Cardiac fibroblast (primary cell): ENCODE results near the gene LAMP5.

Source experiments
- DNase-seq, 2 donors: peaks; one replicate each; pipeline versions ENCODE4 v3.0.0 to v3.0.0-alpha.2; 2010; ENCODE audit warnings: low read depth in 2 of 2
- H3K4me3 ChIP-seq, 2 donors: replicated peaks in 1 of 2; 1 replicate in 1 of 2; 2 replicates in 1 of 2; pipeline ENCODE4 v1.5.1; 2011; ENCODE audit warnings: low read depth in 2 of 2, low read length in 2 of 2, mild to moderate bottlenecking in 2 of 2, moderate library complexity in 1 of 2
- CTCF ChIP-seq: IDR thresholded peaks from one replicate; pipeline ENCODE4 v1.5.1; 2011; ENCODE audit warnings: low read depth, mild to moderate bottlenecking, low read length, inconsistent platforms

The LAMP5 gene

GRCh38 chr20:9570612-9571011 is 56.2 kb downstream of the LAMP5 start:
- no peak for DNase-seq
- no peak overlapping the region for H3K4me3 ChIP-seq
- TF ChIP-seq CTCF: no peak

GRCh38 chr20:9571783-9572182 is 57.4 kb downstream of the LAMP5 start:
- no peak for TF ChIP-seq CTCF
- DNase-seq: no peak
- no peak overlapping the region for H3K4me3 ChIP-seq

GRCh38 chr20:9572670-9573069 is 58.3 kb downstream of the LAMP5 start:
- TF ChIP-seq CTCF: no peak
- DNase-seq: no peak
- H3K4me3 ChIP-seq: no peak overlapping the region

- DNase-seq: no peak
- no peak overlapping the region for H3K4me3 ChIP-seq
- no peak for TF ChIP-seq CTCF
Observed at GRCh38 chr20:9573335-9574151, 59.2 kb downstream of the LAMP5 start.

- no peak for TF ChIP-seq CTCF
- no peak overlapping the region for H3K4me3 ChIP-seq
- no peak for DNase-seq
Observed at GRCh38 chr20:9574181-9574580, 59.8 kb downstream of the LAMP5 start.

- DNase-seq: no peak
- TF ChIP-seq CTCF: no peak
- no peak overlapping the region for H3K4me3 ChIP-seq
Observed at GRCh38 chr20:9574776-9575175, 60.4 kb downstream of the LAMP5 start.

GRCh38 chr20:9575836-9576235 is 61.4 kb downstream of the LAMP5 start:
- DNase-seq: no peak
- TF ChIP-seq CTCF: no peak
- no peak overlapping the region for H3K4me3 ChIP-seq
